NCI-H2227 (cell line): Measurements from ENCODE around the gene TSKS.
"Not testable (repeated sequence)": the region's sequence is repeated elsewhere in the genome, so short reads cannot be mapped to it uniquely, and the experiment has no call there.

ENCODE experiments used
- DNase-seq: peaks from one replicate; lab custom pipeline; 2025; ENCODE audit not compliant: unreplicated experiment; lab: John Stamatoyannopoulos, UW

TSKS gene

GRCh38 chr19:49767381-49767780 is 4.3 kb upstream of the TSKS start:
- no peak for DNase-seq

GRCh38 chr19:49766930-49767299 is 3.8 kb upstream of the TSKS start, which contains the start of gene AP2A1:
Gene AP2A1 (plus strand): TSS chr19:49767001. CDS start chr19:49767134, 133 bp downstream.
- no peak for DNase-seq

GRCh38 chr19:49766007-49766929 is 3.2 kb upstream of the TSKS start:
- peak; percentile 98 for DNase-seq

- DNase-seq: no peak
Measured at GRCh38 chr19:49764341-49764740, 1.2 kb upstream of the TSKS start.

- DNase-seq: no peak
Measured at GRCh38 chr19:49761625-49762311, 1.3 kb downstream of the TSKS start.

- no peak for DNase-seq
Measured at GRCh38 chr19:49761249-49761624, 1.9 kb downstream of the TSKS start.

GRCh38 chr19:49758292-49758691 is 4.8 kb downstream of the TSKS start:
- DNase-seq: no peak

GRCh38 chr19:49755956-49756355 is 7.2 kb downstream of the TSKS start:
- DNase-seq: no peak

- no peak for DNase-seq
Measured at GRCh38 chr19:49752701-49753100, 10.4 kb downstream of the TSKS start.

- DNase-seq: no peak
Measured at GRCh38 chr19:49749771-49750170, 13.3 kb downstream of the TSKS start.

- no peak for DNase-seq
Measured at GRCh38 chr19:49749055-49749716, 13.9 kb downstream of the TSKS start.

GRCh38 chr19:49746206-49746958 is 16.7 kb downstream of the TSKS start:
- peak; percentile 10 for DNase-seq

GRCh38 chr19:49744946-49745381 is 18.1 kb downstream of the TSKS start:
- DNase-seq: no peak

GRCh38 chr19:49741210-49741844 is 21.8 kb downstream of the TSKS start:
- DNase-seq: no peak

GRCh38 chr19:49739933-49740332 is 23.2 kb downstream of the TSKS start:
- DNase-seq: no peak

GRCh38 chr19:49739098-49739497 is 24.0 kb downstream of the TSKS start:
- DNase-seq: no peak

GRCh38 chr19:49738268-49738667 is 24.8 kb downstream of the TSKS start:
- no peak for DNase-seq

- DNase-seq: no peak
Measured at GRCh38 chr19:49730166-49730565, 32.9 kb downstream of the TSKS start.

GRCh38 chr19:49727217-49728030 is 35.7 kb downstream of the TSKS start:
- DNase-seq: no peak

GRCh38 chr19:49719420-49719819 is 43.7 kb downstream of the TSKS start:
- not testable (repeated sequence) for DNase-seq
